Measurements from ENCODE around the gene MUC3A.

DNA sequence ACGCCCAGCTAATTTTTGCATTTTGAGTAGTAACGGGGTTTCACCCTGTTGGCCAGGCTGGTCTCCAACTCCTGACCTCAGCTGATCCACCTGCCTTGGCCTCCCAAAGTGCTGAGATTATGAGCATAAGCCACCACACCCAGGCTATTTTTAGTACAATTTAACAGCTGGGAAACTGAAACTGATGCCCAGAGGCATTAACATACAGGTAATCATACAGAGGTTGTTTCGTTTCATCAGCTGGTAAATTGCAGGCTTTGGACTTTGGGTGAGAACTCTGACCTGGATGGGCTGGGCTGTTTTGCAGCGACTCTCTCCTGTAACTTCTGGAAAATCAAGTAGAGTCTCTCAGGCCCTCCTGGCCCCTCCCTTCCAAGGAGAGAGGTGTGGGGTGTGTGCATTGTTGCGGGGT lies 47.4 kb upstream of the MUC3A start:
- TF ChIP-seq POLR2A (IDR thresholded peaks at IDR 0.05; ENCODE audit: low read depth, low read length) (no peak), POLR2AphosphoS5 (IDR thresholded peaks at IDR 0.05; ENCODE audit: low read depth, low read length) (no peak), TAF1 (IDR thresholded peaks at IDR 0.05; ENCODE audit: low read depth, low read length) (no peak)
